ENCODE results near the gene ASAP3.
"Not testable (repeated sequence)": the region's sequence is repeated elsewhere in the genome, so short reads cannot be mapped to it uniquely, and the experiment has no call there.

The ASAP3 gene

GRCh38 chr1:23394181-23394580 lies 89.8 kb downstream of the ASAP3 start:
- no peak for DNase-seq

DNA sequence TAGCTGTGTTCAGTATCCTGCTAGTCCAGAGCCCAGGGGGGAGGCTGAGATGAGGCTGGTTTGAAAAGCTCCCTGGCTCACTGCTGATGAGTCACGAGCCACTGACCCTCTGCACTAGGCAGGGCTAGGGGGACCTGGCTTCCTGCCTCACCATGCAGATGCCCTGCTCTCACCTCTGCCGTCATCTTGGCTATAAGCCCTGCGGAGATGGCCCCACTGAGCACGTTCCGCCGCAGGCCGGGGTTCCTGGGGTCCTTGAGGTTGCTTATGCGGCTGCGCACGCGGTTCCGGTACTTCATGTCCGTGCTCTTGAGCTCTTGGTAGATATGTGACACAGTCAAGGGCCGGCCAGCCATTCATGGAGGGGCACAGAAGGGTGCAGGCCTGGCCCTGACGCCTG lies 90.3 kb downstream of the ASAP3 start:
- DNase-seq, result no peak

- no peak for DNase-seq
Observed at GRCh38 chr1:23392125-23392855, 91.7 kb downstream of the ASAP3 start.

DNA sequence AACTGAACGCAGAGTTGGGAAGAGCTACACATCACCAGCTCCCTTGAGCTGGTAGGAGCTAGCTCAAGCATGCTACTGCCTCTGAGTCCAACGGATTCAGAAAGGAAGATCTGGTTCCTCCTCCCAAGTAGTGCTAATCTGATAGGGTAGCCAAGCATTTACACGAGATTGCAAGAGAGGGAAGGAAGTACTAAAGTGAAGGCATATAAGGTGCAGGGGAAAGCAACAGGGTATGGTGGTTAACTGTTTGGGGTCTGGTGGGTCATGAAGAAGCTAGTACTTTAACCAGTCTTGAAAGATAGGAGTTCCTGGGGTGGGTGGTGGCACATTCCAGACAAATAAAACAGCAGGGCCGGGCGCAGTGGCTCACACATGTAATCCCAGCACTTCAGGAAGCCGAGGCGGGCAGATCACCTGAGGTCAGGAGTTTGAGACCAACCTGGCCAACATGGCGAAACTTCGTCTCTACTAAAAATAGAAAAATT lies 94.1 kb downstream of the ASAP3 start:
- DNase-seq, result no peak

DNA sequence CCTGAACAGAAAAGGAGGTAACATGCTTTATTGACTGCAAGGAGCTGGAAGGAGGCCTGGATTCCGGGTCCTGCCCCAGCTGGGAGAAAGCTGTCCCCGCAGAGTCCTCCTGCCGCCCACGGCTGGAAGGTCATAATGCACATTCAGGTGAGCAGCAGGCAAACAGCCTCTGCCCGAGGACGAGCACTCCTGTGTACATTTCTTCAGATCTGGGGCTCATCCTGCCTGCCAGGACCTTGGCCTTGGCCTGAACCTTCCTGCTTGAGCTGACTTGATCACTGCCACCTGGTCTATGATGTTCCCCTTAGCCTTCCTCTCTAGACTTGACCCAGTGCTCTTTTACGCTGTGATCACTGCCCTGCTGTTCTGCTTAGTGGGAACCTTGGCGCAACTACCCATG lies 96.5 kb downstream of the ASAP3 start:
- DNase-seq, result no peak

- DNase-seq, result no peak
Observed at GRCh38 chr1:23385119-23385621, 98.8 kb downstream of the ASAP3 start.

- DNase-seq, result no peak
Observed at GRCh38 chr1:23384312-23385058, 99.5 kb downstream of the ASAP3 start.

GRCh38 chr1:23383577-23384311 lies 100.2 kb downstream of the ASAP3 start:
- DNase-seq, result no peak

DNA sequence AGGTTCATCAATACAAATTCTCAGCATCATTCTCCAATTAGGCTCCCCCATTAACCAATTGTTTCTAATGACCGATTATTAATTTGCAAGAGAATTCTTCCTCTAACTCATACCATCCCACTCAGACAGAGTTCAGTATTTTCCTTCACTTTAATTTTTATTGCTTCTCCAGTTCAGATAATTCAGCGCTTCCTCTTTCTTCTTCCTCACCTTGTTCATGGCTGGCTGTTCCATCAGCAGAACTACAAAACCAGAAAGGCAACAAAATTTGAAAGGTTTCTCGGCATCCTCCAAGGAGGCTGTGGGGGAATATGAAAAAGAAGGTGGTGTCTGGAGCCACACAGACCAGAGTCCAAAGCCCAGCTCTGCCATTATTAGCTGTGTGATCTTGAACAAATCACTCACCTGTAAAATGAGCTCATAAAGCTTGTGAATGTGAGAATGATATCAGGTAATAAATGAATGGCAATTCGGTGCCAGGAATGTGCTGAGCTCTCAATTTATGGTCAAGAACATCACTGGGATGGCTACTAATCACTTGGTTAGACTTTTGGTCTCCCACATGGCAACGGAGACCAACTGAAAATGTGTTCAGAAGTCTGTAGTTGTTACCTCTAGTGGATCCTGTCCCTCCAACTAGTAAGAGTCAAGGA lies 102.6 kb downstream of the ASAP3 start:
- no peak for DNase-seq

- DNase-seq, result no peak
Observed at GRCh38 chr1:23380719-23381118, 103.3 kb downstream of the ASAP3 start.

- DNase-seq, result not testable (repeated sequence)
Observed at GRCh38 chr1:23380236-23380635, 103.7 kb downstream of the ASAP3 start.

Data from COR-L47 (cell line).